ENCODE measurements around the gene PPP1R26. TPM values are rescaled to one million over a fixed set of nuclear protein-coding genes. Genes with fewer than 3 reads are reported as not detected.

The PPP1R26 gene
- total RNA-seq, 1 experiment from 2014 or later, result 0.22 TPM

- H3K36me3 ChIP-seq (ENCODE audit: insufficient read depth, low read length), result peaks cover 8% of the 10 kb centered on the region
- H3K9me2 ChIP-seq (replicated peaks; ENCODE audit: insufficient read depth, low read length), result no peaks in the 10 kb centered on the region
- peaks cover 36% of the 10 kb centered on the region for H4K20me1 ChIP-seq (ENCODE audit: insufficient read depth, low read depth, low read length)
- H3K9ac ChIP-seq (ENCODE audit: low read length), result no peak overlapping the region
- peaks cover 22% of the 10 kb centered on the region for H3K79me2 ChIP-seq (ENCODE audit: low read length)
- H3K27ac ChIP-seq (ENCODE audit: low read length), result no peak overlapping the region
- no peak overlapping the region for H2AFZ ChIP-seq (ENCODE audit: low read length)
- H3K4me1 ChIP-seq (ENCODE audit: low read length), result peaks cover 23% of the 10 kb centered on the region
- no peak overlapping the region for H3K4me3 ChIP-seq (ENCODE audit: low read length)
- no peak for DNase-seq
- no peaks in the 10 kb centered on the region for H3K27me3 ChIP-seq (ENCODE audit: low read length)
- H3K4me2 ChIP-seq (ENCODE audit: low read depth, low read length, poor library complexity, severe bottlenecking), result no peak overlapping the region
- peaks cover under 1% of the 10 kb centered on the region; the same call in 1 of the 2 replicates for H3K9me3 ChIP-seq (ENCODE audit: low read length)
Measured at GRCh38 chr9:135503371-135504261, 24.0 kb downstream of the PPP1R26 start.

- Histone ChIP-seq H3K27me3 (ENCODE audit: low read length) (no peaks in the 10 kb centered on the region), H2AFZ (ENCODE audit: low read length) (no peak overlapping the region), H3K9ac (ENCODE audit: low read length) (no peak overlapping the region), H4K20me1 (ENCODE audit: insufficient read depth, low read depth, low read length) (peaks cover 36% of the 10 kb centered on the region), H3K36me3 (ENCODE audit: insufficient read depth, low read length) (peaks cover 8% of the 10 kb centered on the region), H3K9me3 (ENCODE audit: low read length) (peaks cover 10% of the 10 kb centered on the region), H3K4me2 (ENCODE audit: low read depth, low read length, poor library complexity, severe bottlenecking) (no peak overlapping the region), H3K4me3 (ENCODE audit: low read length) (no peak overlapping the region), H3K4me1 (ENCODE audit: low read length) (peaks cover 18% of the 10 kb centered on the region), H3K79me2 (ENCODE audit: low read length) (peaks cover 22% of the 10 kb centered on the region), H3K27ac (ENCODE audit: low read length) (no peak overlapping the region), H3K9me2 (replicated peaks; ENCODE audit: insufficient read depth, low read length) (no peaks in the 10 kb centered on the region)
- peak; percentile 78 for DNase-seq
Measured at GRCh38 chr9:135504262-135505243, 25.0 kb downstream of the PPP1R26 start.

- Histone ChIP-seq H3K4me1 (ENCODE audit: low read length) (peaks cover 10% of the 10 kb centered on the region), H3K9ac (ENCODE audit: low read length) (no peak overlapping the region), H3K9me3 (ENCODE audit: low read length) (peaks cover 11% of the 10 kb centered on the region), H3K27ac (ENCODE audit: low read length) (no peak overlapping the region), H3K4me2 (ENCODE audit: low read depth, low read length, poor library complexity, severe bottlenecking) (no peak overlapping the region), H3K9me2 (replicated peaks; ENCODE audit: insufficient read depth, low read length) (no peaks in the 10 kb centered on the region), H3K27me3 (ENCODE audit: low read length) (no peaks in the 10 kb centered on the region), H3K79me2 (ENCODE audit: low read length) (peaks cover 21% of the 10 kb centered on the region), H2AFZ (ENCODE audit: low read length) (no peak overlapping the region), H3K4me3 (ENCODE audit: low read length) (no peak overlapping the region), H4K20me1 (ENCODE audit: insufficient read depth, low read depth, low read length) (peaks cover 36% of the 10 kb centered on the region), H3K36me3 (ENCODE audit: insufficient read depth, low read length) (peaks cover 8% of the 10 kb centered on the region)
- DNase-seq, result no peak
Measured at GRCh38 chr9:135505406-135506187, 26.0 kb downstream of the PPP1R26 start.

- no peak overlapping the region for H2AFZ ChIP-seq (ENCODE audit: low read length)
- peaks cover 8% of the 10 kb centered on the region for H3K36me3 ChIP-seq (ENCODE audit: insufficient read depth, low read length)
- H3K27me3 ChIP-seq (ENCODE audit: low read length), result no peaks in the 10 kb centered on the region
- peaks cover 7% of the 10 kb centered on the region for H3K4me1 ChIP-seq (ENCODE audit: low read length)
- peaks cover 31% of the 10 kb centered on the region for H4K20me1 ChIP-seq (ENCODE audit: insufficient read depth, low read depth, low read length)
- no peak for DNase-seq
- no peak overlapping the region for H3K9ac ChIP-seq (ENCODE audit: low read length)
- H3K4me2 ChIP-seq (ENCODE audit: low read depth, low read length, poor library complexity, severe bottlenecking), result no peak overlapping the region
- H3K9me2 ChIP-seq (replicated peaks; ENCODE audit: insufficient read depth, low read length), result no peaks in the 10 kb centered on the region
- no peak overlapping the region for H3K27ac ChIP-seq (ENCODE audit: low read length)
- peaks cover 11% of the 10 kb centered on the region for H3K9me3 ChIP-seq (ENCODE audit: low read length)
- peaks cover 12% of the 10 kb centered on the region for H3K79me2 ChIP-seq (ENCODE audit: low read length)
- H3K4me3 ChIP-seq (ENCODE audit: low read length), result no peak overlapping the region
Measured at GRCh38 chr9:135506327-135507103, 26.9 kb downstream of the PPP1R26 start.

- H3K27me3 ChIP-seq (ENCODE audit: low read length), result no peaks in the 10 kb centered on the region
- H3K79me2 ChIP-seq (ENCODE audit: low read length), result peaks cover 3% of the 10 kb centered on the region; the same call in 1 of the 2 replicates
- no peaks in the 10 kb centered on the region for H3K4me1 ChIP-seq (ENCODE audit: low read length)
- no peak overlapping the region for H3K9ac ChIP-seq (ENCODE audit: low read length)
- peaks cover 4% of the 10 kb centered on the region for H3K36me3 ChIP-seq (ENCODE audit: insufficient read depth, low read length)
- H3K9me3 ChIP-seq (ENCODE audit: low read length), result peaks cover 11% of the 10 kb centered on the region
- no peak overlapping the region for H3K4me3 ChIP-seq (ENCODE audit: low read length)
- H3K27ac ChIP-seq (ENCODE audit: low read length), result no peak overlapping the region
- H2AFZ ChIP-seq (ENCODE audit: low read length), result no peak overlapping the region
- H4K20me1 ChIP-seq (ENCODE audit: insufficient read depth, low read depth, low read length), result peaks cover 23% of the 10 kb centered on the region; the same call in 1 of the 2 replicates
- no peak overlapping the region for H3K4me2 ChIP-seq (ENCODE audit: low read depth, low read length, poor library complexity, severe bottlenecking)
- DNase-seq, result no peak
- no peaks in the 10 kb centered on the region for H3K9me2 ChIP-seq (replicated peaks; ENCODE audit: insufficient read depth, low read length)
Measured at GRCh38 chr9:135507104-135508035, 27.8 kb downstream of the PPP1R26 start.

GRCh38 chr9:135508211-135508820, 28.7 kb downstream of the PPP1R26 start:
- no peaks in the 10 kb centered on the region for H3K9me2 ChIP-seq (replicated peaks; ENCODE audit: insufficient read depth, low read length)
- 0 out of 2 replicates have a peak, but pooled peaks cover 14% of the 10 kb centered on the region for H4K20me1 ChIP-seq (ENCODE audit: insufficient read depth, low read depth, low read length)
- no peaks in the 10 kb centered on the region for H3K4me1 ChIP-seq (ENCODE audit: low read length)
- no peak overlapping the region for H3K27ac ChIP-seq (ENCODE audit: low read length)
- H3K4me3 ChIP-seq (ENCODE audit: low read length), result no peak overlapping the region
- H3K36me3 ChIP-seq (ENCODE audit: insufficient read depth, low read length), result peaks cover 4% of the 10 kb centered on the region
- H3K9me3 ChIP-seq (ENCODE audit: low read length), result peaks cover 11% of the 10 kb centered on the region
- H2AFZ ChIP-seq (ENCODE audit: low read length), result no peak overlapping the region
- no peaks in the 10 kb centered on the region for H3K79me2 ChIP-seq (ENCODE audit: low read length)
- H3K4me2 ChIP-seq (ENCODE audit: low read depth, low read length, poor library complexity, severe bottlenecking), result no peak overlapping the region
- no peak for DNase-seq
- H3K9ac ChIP-seq (ENCODE audit: low read length), result no peak overlapping the region
- H3K27me3 ChIP-seq (ENCODE audit: low read length), result no peaks in the 10 kb centered on the region
